ENCODE results near the gene HIPK1.

HIPK1 gene

GRCh38 chr1:113930499-113931161, 1.5 kb downstream of the HIPK1 start:
- peak; percentile 57 for DNase-seq (ENCODE audit: extremely low spot score)
- TF ChIP-seq CTCF (IDR thresholded peaks at IDR 0.05; ENCODE audit: control extremely low read depth, extremely low read depth, low read depth, missing control alignments): no peak
- ChIA-PET POLR2A (interaction anchor here (0.6 to 4.6 kb wide), 6 partner anchors 10 to 62 kb away, joined by 3 to 40 read pairs (median 6); partner anchors contain the start of genes AP4B1 and DCLRE1B), CTCF (interaction anchor here (0.6 to 5.9 kb wide), 13 partner anchors 10 to 858 kb away, joined by 3 to 35 read pairs (median 7); partner anchors contain the start of gene LRIG2)

GRCh38 chr1:113931451-113931851, 2.3 kb downstream of the HIPK1 start:
- DNase-seq (ENCODE audit: extremely low spot score): no peak
- ChIA-PET CTCF (interaction anchor here (0.8 to 5.9 kb wide), 8 partner anchors 9 to 95 kb away, joined by 3 to 35 read pairs (median 12); no protein-coding TSS in a partner anchor), POLR2A (interaction anchor here (1.3 to 4.6 kb wide), 2 partner anchors 15 to 26 kb away, joined by 10 to 40 read pairs; partner anchors contain the start of genes AP4B1 and DCLRE1B)
- no peak for TF ChIP-seq CTCF (IDR thresholded peaks at IDR 0.05; ENCODE audit: control extremely low read depth, extremely low read depth, low read depth, missing control alignments)

- ChIA-PET POLR2A (interaction anchor here (0.6 kb wide), 1 partner anchor 74 kb away, joined by 3 read pairs; no protein-coding TSS in a partner anchor), CTCF (interaction anchor here (0.8 to 1.5 kb wide), 3 partner anchors 13 to 102 kb away, joined by 3 read pairs; no protein-coding TSS in a partner anchor)
- TF ChIP-seq CTCF (IDR thresholded peaks at IDR 0.05; ENCODE audit: control extremely low read depth, extremely low read depth, low read depth, missing control alignments): no peak
Observed at GRCh38 chr1:113934006-113934405, 4.9 kb downstream of the HIPK1 start.

GRCh38 chr1:113934511-113935055, 5.5 kb downstream of the HIPK1 start:
- no peak for TF ChIP-seq CTCF (IDR thresholded peaks at IDR 0.05; ENCODE audit: control extremely low read depth, extremely low read depth, low read depth, missing control alignments)
- no peak for DNase-seq (ENCODE audit: extremely low spot score)
- ChIA-PET POLR2A (interaction anchor here (0.6 to 0.9 kb wide), 3 partner anchors 59 to 122 kb away, joined by 3 to 8 read pairs (median 3); partner anchors contain the start of gene RSBN1), CTCF (interaction anchor here (0.8 to 1.5 kb wide), 4 partner anchors 12 to 348 kb away, joined by 3 to 4 read pairs (median 4); no protein-coding TSS in a partner anchor)

More at GRCh38 chr1:113934006-113934405, 4.9 kb downstream of the HIPK1 start:
- DNase-seq (ENCODE audit: extremely low spot score): no peak

- DNase-seq (ENCODE audit: extremely low spot score): no peak
- TF ChIP-seq CTCF (IDR thresholded peaks at IDR 0.05; ENCODE audit: control extremely low read depth, extremely low read depth, low read depth, missing control alignments): no peak
- ChIA-PET POLR2A (interaction anchor here (0.9 kb wide), 1 partner anchor 123 kb away, joined by 3 read pairs; the partner anchor contains the start of gene RSBN1), CTCF (interaction anchor here (1.0 to 1.3 kb wide), 3 partner anchors 29 to 348 kb away, joined by 3 to 4 read pairs (median 4); no protein-coding TSS in a partner anchor)
Observed at GRCh38 chr1:113935176-113935575, 6.1 kb downstream of the HIPK1 start.

GRCh38 chr1:113935970-113936369, 6.8 kb downstream of the HIPK1 start:
- TF ChIP-seq CTCF (IDR thresholded peaks at IDR 0.05; ENCODE audit: control extremely low read depth, extremely low read depth, low read depth, missing control alignments): no peak
- CTCF ChIA-PET: interaction anchor here (1.0 to 3.6 kb wide), 4 partner anchors 12 to 347 kb away, joined by 3 to 11 read pairs (median 4); no protein-coding TSS in a partner anchor
- POLR2A ChIA-PET: no interaction called here
- no peak for DNase-seq (ENCODE audit: extremely low spot score)

Measured in GM10248 (cell line).